A549 (cell line): Measurements from ENCODE around the gene DSTN. TPM values are rescaled to one million over a fixed set of nuclear protein-coding genes. Genes with fewer than 3 reads are reported as not detected.

ENCODE experiments used
- ATAC-seq, 2 experiments: fragments of 200-7000 bp in 1 of 2; fragments of >200 bp in 1 of 2; cut with Nextera tagmentation in 1 of 2; cut with Tn5 transposase in 1 of 2; 3 replicates each; pipeline versions ENCODE4 v1.8.0 to v1.9.1; 2018 to 2020; ENCODE audit warnings: mild to moderate bottlenecking in 1 of 2, moderate library complexity in 1 of 2
- CTCF ChIA-PET: fragments of 300-600 bp; sonication (Branson Sonifier 250); formaldehyde crosslinking; extraction: SDS; loops from one replicate; lab custom pipeline; 2021; ENCODE audit warnings: antibody characterized with exemption, inconsistent platforms; lab: Yijun Ruan, JAX
- POLR2A ChIA-PET: fragments of 350-600 bp; formaldehyde crosslinking; extraction: SDS; loops from one replicate; lab custom pipeline; 2021; ENCODE audit warnings: antibody characterized with exemption, inconsistent platforms; lab: Yijun Ruan, JAX
- DNase-seq, 2 experiments: peaks; one replicate each; pipeline versions ENCODE4 v3.0.0 to v3.0.0-alpha.2; 2011 to 2016; ENCODE audit warnings: low read depth in 1 of 2, low spot score in 1 of 2
- FAIRE-seq: peaks from 2 replicates; lab custom pipeline; 2011; peaks lifted over from hg19 to GRCh38; lab: Jason Lieb, UNC
- H3K27ac ChIP-seq, 2 experiments: fragments of >200 bp; sonication (Bioruptor Twin); formaldehyde crosslinking; 3 replicates each; pipeline ENCODE4 v1.5.1; 2016 to 2017
- H3K4me1 ChIP-seq: fragments of >200 bp; sonication (Bioruptor Twin); formaldehyde crosslinking; 3 replicates; pipeline ENCODE4 v1.6.1; 2016
- H3K4me2 ChIP-seq: fragments of >200 bp; sonication (Bioruptor Twin); formaldehyde crosslinking; 3 replicates; pipeline ENCODE4 v1.6.1; 2016
- H3K4me3 ChIP-seq: fragments of >200 bp; sonication (Bioruptor Twin); formaldehyde crosslinking; 3 replicates; pipeline ENCODE4 v1.5.1; 2016
- H3K9me3 ChIP-seq: fragments of >200 bp; sonication (Bioruptor Twin); formaldehyde crosslinking; 3 replicates; pipeline ENCODE4 v1.6.1; 2016
- CBX2 ChIP-seq: fragments of 200-600 bp; sonication (generic); IDR thresholded peaks from 2 replicates; pipeline ENCODE4 v1.6.1; 2016; ENCODE audit warnings: low read depth, mild to moderate bottlenecking, borderline replicate concordance
- CBX8 ChIP-seq: fragments of 200-600 bp; sonication (generic); IDR thresholded peaks from 2 replicates; pipeline ENCODE4 v1.6.1; 2016
- CEBPB ChIP-seq, 2 experiments: fragments of >200 bp in 1 of 2; sonication (Bioruptor Twin) in 1 of 2; formaldehyde crosslinking in 1 of 2; IDR thresholded peaks; 2 replicates each; pipeline ENCODE4 v1.6.1; 2012 to 2016
- CHD2 ChIP-seq: fragments of 150-350 bp; IDR thresholded peaks from 2 replicates; pipeline ENCODE4 v1.6.1; 2014; ENCODE audit warnings: low read length; ENCODE audit not compliant: partially characterized antibody
- EHF ChIP-seq: fragments of 250-450 bp; sonication (Bioruptor Pico); IDR thresholded peaks from 2 replicates; pipeline ENCODE4 v1.5.0; 2020; ENCODE audit warnings: mild to moderate bottlenecking
- ELK1 ChIP-seq: fragments of 150-350 bp; IDR thresholded peaks from 2 replicates; pipeline ENCODE4 v1.6.1; 2014; ENCODE audit warnings: low read depth, mild to moderate bottlenecking, low read length
- EP300 ChIP-seq, 2 experiments: fragments of >200 bp; sonication (Bioruptor Twin); formaldehyde crosslinking; IDR thresholded peaks; 2 replicates in 1 of 2; 3 replicates in 1 of 2; pipeline ENCODE4 v1.6.1; 2016 to 2017
- ESRRA ChIP-seq: fragments of 150-350 bp; IDR thresholded peaks from 2 replicates; pipeline ENCODE4 v1.6.1; 2014; ENCODE audit warnings: mild to moderate bottlenecking, low read length, borderline replicate concordance
- FOXS1 ChIP-seq: fragments of 250-450 bp; sonication (Bioruptor Pico); IDR thresholded peaks from 2 replicates; pipeline ENCODE4 v1.5.0; 2020; ENCODE audit warnings: mild to moderate bottlenecking, moderate library complexity
- GATA3 ChIP-seq: IDR thresholded peaks from 2 replicates; pipeline ENCODE4 v1.6.1; 2012; ENCODE audit warnings: borderline replicate concordance
- HDAC2 ChIP-seq: fragments of 200-600 bp; sonication (generic); IDR thresholded peaks from 2 replicates; pipeline ENCODE4 v1.6.1; 2016
- HEYL ChIP-seq: fragments of 250-450 bp; sonication (Bioruptor Pico); IDR thresholded peaks from 2 replicates; pipeline ENCODE4 v1.8.0; 2021; ENCODE audit warnings: mild to moderate bottlenecking, moderate library complexity
- HMGXB4 ChIP-seq: fragments of 250-450 bp; sonication (Bioruptor Pico); IDR thresholded peaks from 2 replicates; pipeline ENCODE4 v1.5.0; 2021; ENCODE audit warnings: mild to moderate bottlenecking, moderate library complexity, borderline replicate concordance
- HOXA7 ChIP-seq: fragments of 250-450 bp; sonication (Bioruptor Pico); IDR thresholded peaks from 2 replicates; pipeline ENCODE4 v1.5.0; 2020; ENCODE audit warnings: mild to moderate bottlenecking, moderate library complexity
- HOXB13 ChIP-seq: fragments of 250-450 bp; sonication (Bioruptor Pico); IDR thresholded peaks from 2 replicates; pipeline ENCODE4 v1.5.0; 2020; ENCODE audit warnings: low read depth, mild to moderate bottlenecking, moderate library complexity
- HOXB5 ChIP-seq: fragments of 250-450 bp; sonication (Bioruptor Pico); IDR thresholded peaks from 2 replicates; pipeline ENCODE4 v1.5.0; 2020; ENCODE audit warnings: mild to moderate bottlenecking, moderate library complexity
- JUN ChIP-seq, 2 experiments: fragments of >200 bp; sonication (Bioruptor Twin); formaldehyde crosslinking; IDR thresholded peaks; 2 replicates in 1 of 2; 3 replicates in 1 of 2; pipeline ENCODE4 v1.6.1; 2016 to 2017
- MAFK ChIP-seq: fragments of 450-650 bp; IDR thresholded peaks from 2 replicates; pipeline ENCODE4 v1.6.1; 2014; ENCODE audit not compliant: partially characterized antibody
- MAZ ChIP-seq: fragments of 150-350 bp; IDR thresholded peaks from 2 replicates; pipeline ENCODE4 v1.6.1; 2014; ENCODE audit warnings: antibody characterized with exemption, low read depth, low read length, borderline replicate concordance
- NPAS2 ChIP-seq: fragments of 250-450 bp; sonication (Bioruptor Pico); IDR thresholded peaks from 2 replicates; pipeline ENCODE4 v1.8.0; 2022; ENCODE audit warnings: mild to moderate bottlenecking, moderate library complexity, borderline replicate concordance
- POLR2AphosphoS2 ChIP-seq: conservative IDR thresholded peaks from 2 replicates; pipeline ENCODE4 v1.6.1; 2012; ENCODE audit warnings: low read length, improper control_type of control experiment, inconsistent platforms
- TFCP2L1 ChIP-seq: fragments of 250-450 bp; sonication (Bioruptor Pico); IDR thresholded peaks from 2 replicates; pipeline ENCODE4 v1.5.0; 2021; ENCODE audit warnings: mild to moderate bottlenecking
- TP53 ChIP-seq: fragments of 250-450 bp; sonication (Bioruptor Pico); IDR thresholded peaks from 2 replicates; pipeline ENCODE4 v1.5.0; 2021; ENCODE audit warnings: mild to moderate bottlenecking, moderate library complexity
- USF2 ChIP-seq: fragments of 450-650 bp; IDR thresholded peaks from 2 replicates; pipeline ENCODE4 v1.6.1; 2014; ENCODE audit warnings: antibody characterized with exemption
- ZC3H11A ChIP-seq: fragments of 450-650 bp; IDR thresholded peaks from 2 replicates; pipeline ENCODE4 v1.6.1; 2014; ENCODE audit warnings: antibody characterized with exemption, mild to moderate bottlenecking
- ZSCAN20 ChIP-seq: fragments of 250-450 bp; sonication (Bioruptor Pico); IDR thresholded peaks from 2 replicates; pipeline ENCODE4 v1.8.0; 2022; ENCODE audit warnings: mild to moderate bottlenecking, moderate library complexity
- WGBS: methylation state at CpG from one replicate; pipeline ENCODE4 v1.1.6; 2017; ENCODE audit errors: missing lambda C conversion rate; 5-methylcytosine and 5-hydroxymethylcytosine counted together
- polyA plus RNA-seq, 4 experiments: library from polyadenylated mRNA; depleted of rRNA in 3 of 4; stranded (reverse); fragments of >200 nt; fragmentation: RNase III in 1 of 4; extraction: RNeasy Plus Mini Kit Qiagen cat#74134 plus additional on column Dnase treatment in 1 of 4; gene quantifications; 2 replicates in 3 of 4; 3 replicates in 1 of 4; pipeline ENCODE4 v1.2.3, GENCODE V29; 2011 to 2017
- TF ChIP-seq, protein P1 (sequence below): fragments of 250-450 bp; sonication (Bioruptor Pico); IDR thresholded peaks from 2 replicates; pipeline ENCODE4 v1.5.0; 2020; ENCODE audit warnings: low read depth, mild to moderate bottlenecking, moderate library complexity
- TF ChIP-seq, protein P2 (sequence below): fragments of >200 bp; sonication (Bioruptor Twin); formaldehyde crosslinking; IDR thresholded peaks from 3 replicates; pipeline ENCODE4 v1.5.1; 2016
- TF ChIP-seq, protein P3 (sequence below): fragments of >200 bp; sonication (Bioruptor Twin); formaldehyde crosslinking; IDR thresholded peaks from 2 replicates; pipeline ENCODE4 v1.6.1; 2016

The DSTN gene
- polyA plus RNA-seq, 2 of the 4 experiments (the other 2 are of a cell fraction) = 544 to 1,131 TPM

- Histone ChIP-seq H3K27ac (peak overlapping the region; percentile 13 to 54; a peak in 4 of 6 replicates), H3K4me1 (peaks cover 20% of the 10 kb centered on the region), H3K4me2 (peak overlapping the region; percentile 28), H3K9me3 (no peaks in the 10 kb centered on the region), H3K4me3 (no peak overlapping the region)
- WGBS = 76% methylated on average over 12 of the region's 12 CpGs
- POLR2A ChIA-PET = no interaction called here
- no peak for FAIRE-seq
- DNase-seq = no peak
- TF ChIP-seq HEYL (no peak), HOXA7 (CRISPR knock-in tag) (no peak), EP300 (IDR thresholded peaks at IDR 0.05) (no peak), CBX8 (no peak), ZC3H11A (no peak), POLR2AphosphoS2 (no peak), CBX2 (no peak), USF2 (no peak), GATA3 (no peak), ZSCAN20 (CRISPR knock-in tag) (no peak), HDAC2 (no peak), TFCP2L1 (CRISPR knock-in tag) (no peak), ESRRA (no peak), MAZ (no peak), ELK1 (no peak), NPAS2 (no peak), FOXS1 (CRISPR knock-in tag) (no peak)
- TF ChIP-seq, protein P1, sequence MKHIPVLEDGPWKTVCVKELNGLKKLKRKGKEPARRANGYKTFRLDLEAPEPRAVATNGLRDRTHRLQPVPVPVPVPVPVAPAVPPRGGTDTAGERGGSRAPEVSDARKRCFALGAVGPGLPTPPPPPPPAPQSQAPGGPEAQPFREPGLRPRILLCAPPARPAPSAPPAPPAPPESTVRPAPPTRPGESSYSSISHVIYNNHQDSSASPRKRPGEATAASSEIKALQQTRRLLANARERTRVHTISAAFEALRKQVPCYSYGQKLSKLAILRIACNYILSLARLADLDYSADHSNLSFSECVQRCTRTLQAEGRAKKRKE = no peak
- TF ChIP-seq, protein P2, sequence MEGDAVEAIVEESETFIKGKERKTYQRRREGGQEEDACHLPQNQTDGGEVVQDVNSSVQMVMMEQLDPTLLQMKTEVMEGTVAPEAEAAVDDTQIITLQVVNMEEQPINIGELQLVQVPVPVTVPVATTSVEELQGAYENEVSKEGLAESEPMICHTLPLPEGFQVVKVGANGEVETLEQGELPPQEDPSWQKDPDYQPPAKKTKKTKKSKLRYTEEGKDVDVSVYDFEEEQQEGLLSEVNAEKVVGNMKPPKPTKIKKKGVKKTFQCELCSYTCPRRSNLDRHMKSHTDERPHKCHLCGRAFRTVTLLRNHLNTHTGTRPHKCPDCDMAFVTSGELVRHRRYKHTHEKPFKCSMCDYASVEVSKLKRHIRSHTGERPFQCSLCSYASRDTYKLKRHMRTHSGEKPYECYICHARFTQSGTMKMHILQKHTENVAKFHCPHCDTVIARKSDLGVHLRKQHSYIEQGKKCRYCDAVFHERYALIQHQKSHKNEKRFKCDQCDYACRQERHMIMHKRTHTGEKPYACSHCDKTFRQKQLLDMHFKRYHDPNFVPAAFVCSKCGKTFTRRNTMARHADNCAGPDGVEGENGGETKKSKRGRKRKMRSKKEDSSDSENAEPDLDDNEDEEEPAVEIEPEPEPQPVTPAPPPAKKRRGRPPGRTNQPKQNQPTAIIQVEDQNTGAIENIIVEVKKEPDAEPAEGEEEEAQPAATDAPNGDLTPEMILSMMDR = no peak
- TF ChIP-seq, protein P3, sequence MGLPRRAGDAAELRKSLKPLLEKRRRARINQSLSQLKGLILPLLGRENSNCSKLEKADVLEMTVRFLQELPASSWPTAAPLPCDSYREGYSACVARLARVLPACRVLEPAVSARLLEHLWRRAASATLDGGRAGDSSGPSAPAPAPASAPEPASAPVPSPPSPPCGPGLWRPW = no peak
- CTCF ChIA-PET = interaction anchor here (0.8 to 5.7 kb wide), 18 partner anchors 8 to 288 kb away, joined by 3 to 36 read pairs (median 4); partner anchors contain the start of gene RRBP1
- no peak for ATAC-seq
Measured at GRCh38 chr20:17650301-17651128, 80.6 kb downstream of the DSTN start.

DNA sequence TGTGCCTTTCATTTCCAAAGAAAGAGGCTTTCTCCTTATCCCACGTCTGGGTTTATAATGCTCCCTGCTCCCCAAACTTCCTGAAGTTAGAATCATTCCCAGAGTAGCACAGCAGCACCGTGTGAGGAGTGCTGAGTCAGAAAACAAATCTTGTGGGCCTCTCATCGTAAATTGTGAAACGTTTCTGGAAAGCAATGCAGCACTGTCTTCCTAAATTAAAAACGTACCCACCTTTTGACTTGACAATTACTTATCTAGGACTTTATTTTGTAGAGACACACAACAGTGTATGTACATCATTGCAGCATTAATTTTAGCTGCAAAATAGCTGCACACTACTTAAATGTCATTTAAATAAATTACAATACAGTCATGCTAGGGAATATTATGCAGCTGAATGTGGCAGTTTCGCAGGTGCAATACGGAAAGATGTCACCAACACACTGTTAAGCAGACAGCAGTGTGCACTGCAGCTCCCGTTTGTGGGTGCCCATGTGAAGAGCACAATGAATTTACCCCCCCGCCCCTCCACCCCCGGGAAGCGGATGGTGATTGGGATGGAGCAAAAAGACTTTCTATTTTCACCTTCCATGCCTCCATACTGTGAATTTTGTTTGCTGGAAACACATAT lies 81.4 kb downstream of the DSTN start:
- Histone ChIP-seq H3K4me1 (peaks cover 26% of the 10 kb centered on the region), H3K27ac (peak overlapping the region; percentile 13 to 54; a peak in 4 of 6 replicates), H3K4me2 (peak overlapping the region; percentile 28), H3K9me3 (no peaks in the 10 kb centered on the region), H3K4me3 (no peak overlapping the region)
- ChIA-PET POLR2A (interaction anchor here (0.5 kb wide), 1 partner anchor 350 kb away, joined by 3 read pairs; no protein-coding TSS in a partner anchor), CTCF (interaction anchor here (0.8 to 5.7 kb wide), 9 partner anchors 9 to 287 kb away, joined by 3 to 36 read pairs (median 4); partner anchors contain the start of gene RRBP1)
- WGBS = 51% methylated on average over 11 of the region's 11 CpGs
- no peak for DNase-seq
- no peak for FAIRE-seq
- no peak for TF ChIP-seq JUN (IDR thresholded peaks at IDR 0.05)
- TF ChIP-seq ZSCAN20 (CRISPR knock-in tag) = no peak
- TF ChIP-seq EHF = no peak
- no peak for TF ChIP-seq HMGXB4 (CRISPR knock-in tag)
- TF ChIP-seq HOXB13 (CRISPR knock-in tag) = no peak
- 0 out of 4 replicates have a peak, but pooled peaks of 1 of the 2 experiments have one; percentile 15 for TF ChIP-seq CEBPB (IDR thresholded peaks at IDR 0.05)
- no peak for TF ChIP-seq HOXB5 (CRISPR knock-in tag)
- TF ChIP-seq TP53 (CRISPR knock-in tag) = no peak
- no peak for TF ChIP-seq CHD2
- TF ChIP-seq MAFK = peak; percentile 77
- TF ChIP-seq USF2 = no peak
- ATAC-seq = peak in 1 of 2 experiments; percentile 39; a peak in 2 of 6 replicates
